ENCODE results near the gene PCDHGA1. TPM values are rescaled to one million over a fixed set of nuclear protein-coding genes. Genes with fewer than 3 reads are reported as not detected.
A peak's percentile ranks its signal among the peaks of the same experiment; 100 is the strongest.

PCDHGA1 gene
- total and polyA plus RNA-seq, 9 of the 15 experiments (the other 6 are each of a cell fraction or from before 2014, with no cell fraction given), result 0.05 to 0.26 (median 0.18) TPM; not detected in 2

DNA sequence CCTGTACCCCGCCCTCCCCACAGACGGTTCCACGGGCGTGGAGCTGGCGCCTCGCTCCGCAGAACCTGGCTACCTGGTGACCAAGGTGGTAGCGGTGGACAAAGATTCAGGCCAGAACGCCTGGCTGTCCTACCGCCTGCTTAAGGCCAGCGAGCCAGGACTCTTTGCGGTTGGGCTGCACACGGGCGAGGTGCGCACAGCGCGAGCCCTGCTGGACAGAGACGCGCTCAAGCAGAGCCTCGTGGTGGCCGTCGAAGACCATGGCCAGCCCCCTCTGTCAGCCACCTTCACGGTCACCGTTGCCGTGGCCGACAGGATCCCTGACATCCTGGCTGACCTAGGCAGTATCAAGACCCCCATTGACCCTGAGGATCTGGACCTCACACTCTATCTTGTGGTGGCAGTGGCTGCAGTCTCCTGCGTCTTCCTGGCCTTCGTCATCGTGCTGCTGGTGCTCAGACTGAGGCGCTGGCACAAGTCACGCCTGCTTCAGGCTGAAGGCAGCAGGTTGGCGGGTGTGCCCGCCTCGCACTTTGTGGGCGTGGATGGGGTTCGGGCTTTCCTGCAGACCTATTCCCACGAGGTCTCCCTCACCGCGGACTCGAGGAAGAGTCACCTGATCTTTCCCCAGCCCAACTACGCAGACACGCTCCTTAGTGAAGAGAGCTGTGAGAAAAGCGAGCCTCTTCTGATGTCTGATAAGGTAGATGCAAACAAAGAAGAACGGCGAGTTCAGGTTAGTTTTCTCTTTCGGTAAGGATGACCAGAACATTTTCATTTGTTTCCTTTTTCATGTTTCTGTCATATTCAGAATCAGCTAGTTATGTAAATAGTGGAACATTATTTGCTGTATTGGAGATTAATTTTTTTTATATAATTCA lies 35.9 kb downstream of the PCDHGA1 start:
- 5% methylated on average over 40 of the region's 46 CpGs for WGBS (ENCODE audit: insufficient coverage, low coverage, missing lambda C conversion rate)
- H3K9me3 ChIP-seq (replicated peaks; ENCODE audit: control insufficient read depth, insufficient read depth, low read depth, low read length), result no peaks in the 10 kb centered on the region
- intact Hi-C loops (cut with micrococcal nuclease) (no loop called here), in situ Hi-C loops (cut with MboI) (no loop called here)
- ATAC-seq (no peak), FAIRE-seq (no peak), DNase-seq (ENCODE audit: extremely low read depth in 1 of 4, low spot score in 3 of 4) (no peak)
- H3K9me1 ChIP-seq (ENCODE audit: control insufficient read depth, insufficient read depth, low read length), result no peaks in the 10 kb centered on the region
- H3K4me1 ChIP-seq (replicated peaks in 1 of 2; ENCODE audit: control insufficient read depth in 2 of 2, insufficient read depth in 2 of 2, low read length in 2 of 2), result peaks cover 0 to 12% of the 10 kb centered on the region in 2 experiments; a peak in 1 of 5 replicates
- 0 out of 2 replicates have a peak, but pooled peaks have one; percentile 64 for TF ChIP-seq ZNF75A (CRISPR knock-in tag; IDR thresholded peaks at IDR 0.05)
- TF ChIP-seq SIRT6 (IDR thresholded peaks at IDR 0.05; ENCODE audit: low read depth, low read length), result no peak
- TF ChIP-seq PML (IDR thresholded peaks at IDR 0.05; ENCODE audit: low read length), result no peak
- TF ChIP-seq HCFC1 (IDR thresholded peaks at IDR 0.05; ENCODE audit: low read depth, low read length), result no peak
- no peak for TF ChIP-seq POLR2A (conservative IDR thresholded peaks at IDR 0.05)
- TF ChIP-seq, protein P1, sequence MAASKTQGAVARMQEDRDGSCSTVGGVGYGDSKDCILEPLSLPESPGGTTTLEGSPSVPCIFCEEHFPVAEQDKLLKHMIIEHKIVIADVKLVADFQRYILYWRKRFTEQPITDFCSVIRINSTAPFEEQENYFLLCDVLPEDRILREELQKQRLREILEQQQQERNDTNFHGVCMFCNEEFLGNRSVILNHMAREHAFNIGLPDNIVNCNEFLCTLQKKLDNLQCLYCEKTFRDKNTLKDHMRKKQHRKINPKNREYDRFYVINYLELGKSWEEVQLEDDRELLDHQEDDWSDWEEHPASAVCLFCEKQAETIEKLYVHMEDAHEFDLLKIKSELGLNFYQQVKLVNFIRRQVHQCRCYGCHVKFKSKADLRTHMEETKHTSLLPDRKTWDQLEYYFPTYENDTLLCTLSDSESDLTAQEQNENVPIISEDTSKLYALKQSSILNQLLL (CRISPR knock-in tag; IDR thresholded peaks at IDR 0.05; ENCODE audit: borderline replicate concordance), result no peak
- no peak overlapping the region for H3K4me2 ChIP-seq (ENCODE audit: insufficient read depth, low read length)
- no peak overlapping the region for H2AFZ ChIP-seq (ENCODE audit: low read depth, low read length)
- H4K20me1 ChIP-seq (replicated peaks; ENCODE audit: control insufficient read depth, insufficient read depth, low read length), result no peaks in the 10 kb centered on the region
- no peaks in the 10 kb centered on the region for H3K79me2 ChIP-seq (ENCODE audit: control insufficient read depth, insufficient read depth, low read length)
- no peaks in the 10 kb centered on the region for H3K36me3 ChIP-seq (ENCODE audit: control insufficient read depth, insufficient read depth, low read length)
- peaks cover 16 to 41% of the 10 kb centered on the region in 2 experiments for H3K27me3 ChIP-seq (ENCODE audit: control insufficient read depth in 2 of 2, insufficient read depth in 2 of 2, low read length in 2 of 2)
- POLR2A ChIA-PET, result no interaction called here
- BruUV-seq (replicated peaks), result no TSS peak
- no peak overlapping the region for H3K4me3 ChIP-seq
- no peak overlapping the region for H3K27ac ChIP-seq (ENCODE audit: extremely low read depth, low read depth, low read length)
- H3K9ac ChIP-seq (ENCODE audit: insufficient read depth in 1 of 2, low read depth in 2 of 2, low read length in 2 of 2), result 0 out of 4 replicates have a peak overlapping the region, but pooled peaks of 1 of the 2 experiments have one; percentile 20
- CTCF ChIA-PET (ENCODE audit: low intra/inter-chr PET ratio), result no interaction called here

Measured in K562 (cell line).